GM19240 (cell line): ENCODE measurements around the gene RAB3B.
"Not testable (repeated sequence)": the region's sequence is repeated elsewhere in the genome, so short reads cannot be mapped to it uniquely, and the experiment has no call there.

Experiments used
- DNase-seq: peaks from one replicate; pipeline ENCODE4 v3.0.0; 2011; ENCODE audit warnings: low spot score; ENCODE audit not compliant: insufficient read length

RAB3B gene

GRCh38 chr1:51990478-51990965 lies at the start of gene RAB3B:
Gene RAB3B (minus strand): TSS chr1:51990700. CDS start chr1:51977117, 13,583 bp downstream.
- peak; percentile 43 for DNase-seq

- DNase-seq: no peak
Observed at GRCh38 chr1:52037909-52038308, 47.4 kb upstream of the RAB3B start.

GRCh38 chr1:52037402-52037814 lies 46.9 kb upstream of the RAB3B start:
- no peak for DNase-seq

- DNase-seq: no peak
Observed at GRCh38 chr1:52034050-52034384, 43.5 kb upstream of the RAB3B start.

DNA sequence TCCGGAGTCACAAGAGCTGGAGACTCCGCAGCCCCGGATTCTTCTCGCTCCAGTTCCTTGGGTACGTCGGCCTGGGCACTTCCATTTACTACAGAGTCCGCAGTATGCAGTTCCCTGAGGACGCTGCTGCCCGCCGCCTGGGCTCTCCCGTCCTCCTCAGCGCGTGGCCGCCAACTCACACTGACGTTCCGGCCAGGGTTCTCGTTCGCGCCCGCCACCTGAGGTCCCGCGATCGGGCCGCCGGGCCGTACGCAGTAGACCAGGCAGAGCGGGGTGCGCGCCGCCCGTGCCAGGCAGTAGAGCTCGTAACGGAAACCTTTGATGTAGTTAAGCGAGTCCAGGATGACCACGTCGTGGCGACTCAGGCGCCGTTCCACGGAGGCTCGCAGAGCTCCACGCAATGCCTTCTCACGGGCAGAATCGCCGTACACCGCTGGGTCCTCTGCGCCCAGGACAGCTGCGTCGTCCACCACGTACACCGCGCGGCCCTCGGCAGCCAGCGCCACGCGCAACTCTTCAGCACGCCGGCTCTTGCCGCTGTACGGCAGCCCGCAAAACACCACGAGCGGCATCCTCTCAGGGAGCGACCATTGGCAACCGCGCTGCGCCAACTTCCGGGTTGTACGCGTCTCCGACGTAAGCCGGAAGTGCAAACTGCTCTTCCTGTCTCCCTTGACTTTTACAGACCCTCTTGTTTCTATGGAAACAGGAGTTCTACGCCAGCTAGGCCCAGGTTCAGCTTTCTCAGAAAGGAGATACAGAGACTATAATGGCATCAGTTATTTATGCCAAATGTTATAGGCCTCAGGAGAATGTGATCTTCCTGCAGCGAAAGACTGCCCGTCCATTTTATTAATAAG lies 42.9 kb upstream of the RAB3B start, which contains the start of gene KTI12:
KTI12 (minus strand) TSS at position 621 of the 860 bp plus-strand sequence; CDS start at position 572, 49 bp downstream.
- peak; percentile 83 for DNase-seq

GRCh38 chr1:52032785-52033131 lies 42.3 kb upstream of the RAB3B start:
- DNase-seq: no peak

DNA sequence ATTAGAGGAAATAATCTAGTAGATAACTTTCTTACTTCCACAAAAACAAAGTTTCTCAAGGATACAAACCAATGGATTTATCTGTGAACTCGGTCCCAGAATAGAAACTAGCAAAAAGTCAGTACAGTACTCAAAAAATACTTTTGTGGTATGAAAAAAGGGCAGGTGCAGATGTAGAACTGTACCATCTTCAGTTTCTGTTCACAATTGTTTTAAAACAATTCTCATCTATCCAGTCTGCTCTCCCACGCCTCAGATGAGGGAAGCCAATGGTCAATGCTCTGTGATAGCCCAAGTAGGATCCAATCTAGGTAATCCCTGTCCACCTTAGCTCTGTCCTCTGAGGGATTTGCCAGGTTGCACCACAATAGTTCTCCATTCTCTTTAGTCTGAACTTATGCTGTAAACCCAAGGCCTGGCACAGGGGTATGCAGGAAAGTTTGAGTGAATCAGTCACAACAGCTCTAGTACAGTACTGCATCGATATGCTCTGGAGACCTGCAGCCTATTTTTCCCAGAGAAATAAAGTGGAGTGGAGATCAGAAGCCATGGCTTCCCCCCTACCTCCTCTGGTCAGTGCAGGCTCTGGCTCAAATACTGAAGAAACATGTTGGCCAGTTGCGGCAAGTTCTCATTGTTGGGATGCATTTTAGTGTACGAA lies 41.8 kb upstream of the RAB3B start:
- no peak for DNase-seq

DNA sequence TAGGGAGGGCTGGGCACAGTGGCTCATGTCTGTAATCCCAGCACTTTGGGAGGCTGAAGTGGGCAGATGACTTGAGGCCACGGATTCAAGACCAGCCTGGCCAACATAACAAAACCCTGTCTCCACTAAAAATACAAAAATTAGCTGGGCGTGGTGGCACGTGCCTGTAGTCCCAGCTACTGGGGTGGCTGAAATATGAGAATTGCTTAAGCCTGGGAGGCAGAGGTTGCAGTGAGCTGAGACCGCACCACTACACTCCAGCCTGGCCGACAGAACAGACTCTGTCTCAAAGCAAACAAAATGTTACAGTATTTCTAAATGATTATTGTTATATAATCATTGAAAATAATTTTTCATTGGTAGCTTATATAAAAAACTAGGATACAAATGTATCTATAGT lies 38.3 kb upstream of the RAB3B start:
- DNase-seq: not testable (repeated sequence)

DNA sequence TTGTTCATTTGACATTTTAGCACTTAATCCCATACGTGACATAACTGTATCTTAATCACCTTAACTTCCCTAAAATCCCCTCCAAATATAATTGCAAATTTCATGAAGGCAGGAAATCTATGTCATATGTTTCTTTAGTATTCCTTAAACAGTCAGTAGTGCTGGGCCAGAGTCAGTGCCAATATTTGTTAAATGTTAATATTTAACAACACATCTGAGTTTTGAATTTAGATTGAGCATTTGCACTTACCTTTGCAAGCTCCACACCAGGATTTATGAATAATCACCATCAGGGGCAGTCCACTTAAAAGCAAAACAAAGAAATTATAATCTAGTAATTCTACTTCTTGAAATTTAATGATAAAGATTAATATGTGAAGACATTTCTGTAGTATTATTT lies 37.8 kb upstream of the RAB3B start:
- no peak for DNase-seq

GRCh38 chr1:52026278-52026677 lies 35.8 kb upstream of the RAB3B start:
- no peak for DNase-seq

DNA sequence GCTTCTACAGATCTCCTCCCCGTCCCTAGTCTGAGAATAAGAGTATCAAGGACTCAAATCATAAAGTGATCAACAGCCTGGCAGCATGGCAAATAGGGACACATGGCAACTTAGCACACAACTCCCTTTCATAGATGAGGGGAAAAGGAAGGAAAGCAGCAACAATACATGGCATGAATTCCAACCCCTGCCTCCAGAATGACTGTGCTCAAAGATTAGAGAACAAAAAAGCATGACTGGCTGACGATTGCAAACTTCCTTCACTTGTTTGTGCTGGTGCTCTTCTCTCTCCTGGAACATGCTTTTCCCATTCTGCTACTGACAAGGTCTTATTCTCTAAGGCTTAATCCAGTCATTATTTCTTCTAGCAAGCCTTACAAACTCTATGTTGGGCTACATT lies 31.6 kb upstream of the RAB3B start:
- DNase-seq: no peak

- DNase-seq: no peak
Observed at GRCh38 chr1:52008071-52008809, 17.7 kb upstream of the RAB3B start.

GRCh38 chr1:52007215-52008002 lies 16.9 kb upstream of the RAB3B start:
- no peak for DNase-seq

GRCh38 chr1:52006081-52006553 lies 15.6 kb upstream of the RAB3B start:
- DNase-seq: not testable (repeated sequence)

GRCh38 chr1:52005548-52005947 lies 15.0 kb upstream of the RAB3B start:
- DNase-seq: not testable (repeated sequence)

- no peak for DNase-seq
Observed at GRCh38 chr1:52003877-52004276, 13.4 kb upstream of the RAB3B start.

- DNase-seq: peak; percentile 85
Observed at GRCh38 chr1:52002038-52002917, 11.8 kb upstream of the RAB3B start.

DNA sequence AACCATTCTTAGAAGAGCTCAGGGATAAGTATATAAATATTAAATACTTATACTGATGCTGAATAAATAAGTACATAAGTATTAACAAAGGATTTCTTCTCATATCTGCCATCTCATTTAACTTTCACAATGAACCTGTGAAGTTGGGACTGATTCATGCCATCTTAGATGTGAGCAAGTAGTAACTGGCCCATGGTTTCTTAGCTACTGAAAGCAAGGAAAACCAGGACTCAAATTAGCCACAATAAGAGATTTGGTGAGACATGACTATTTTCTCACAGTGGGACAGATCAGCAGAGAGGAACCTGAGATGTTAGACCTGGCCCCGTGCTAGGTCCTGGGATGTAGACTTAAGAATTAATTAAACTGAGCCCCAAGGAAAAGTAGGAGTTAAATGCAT lies 8.2 kb upstream of the RAB3B start:
- DNase-seq: no peak

DNA sequence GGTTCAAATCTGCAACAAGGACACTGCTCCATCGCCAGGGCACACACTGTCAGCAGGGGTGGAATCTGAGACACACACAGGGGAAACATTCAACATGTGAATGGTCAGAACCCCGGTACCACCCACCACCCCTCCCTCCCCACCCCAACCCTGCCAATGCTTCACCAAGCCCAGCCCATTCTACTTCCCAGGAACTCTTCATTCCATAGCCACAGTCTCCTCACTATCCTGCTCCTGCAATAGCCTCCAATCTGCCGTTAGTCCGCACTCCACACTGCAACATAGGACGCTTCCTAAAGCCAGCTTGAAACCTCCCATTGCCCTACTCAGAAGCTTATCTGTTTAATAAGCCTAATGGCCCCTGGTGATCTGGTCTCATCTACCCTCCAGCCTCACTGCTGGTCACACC lies 7.5 kb upstream of the RAB3B start:
- DNase-seq: no peak
